Iris pigment epithelial cell (primary cell): ENCODE data around the gene ATRNL1.
"Not testable (repeated sequence)": the region's sequence is repeated elsewhere in the genome, so short reads cannot be mapped to it uniquely, and the experiment has no call there.

Experiments
- DNase-seq: peaks from one replicate; pipeline ENCODE4 v3.0.0-alpha.2; 2011; ENCODE audit warnings: low read depth

The ATRNL1 gene

GRCh38 chr10:115761166-115761565 lies 668.0 kb downstream of the ATRNL1 start:
- DNase-seq: no peak

DNA sequence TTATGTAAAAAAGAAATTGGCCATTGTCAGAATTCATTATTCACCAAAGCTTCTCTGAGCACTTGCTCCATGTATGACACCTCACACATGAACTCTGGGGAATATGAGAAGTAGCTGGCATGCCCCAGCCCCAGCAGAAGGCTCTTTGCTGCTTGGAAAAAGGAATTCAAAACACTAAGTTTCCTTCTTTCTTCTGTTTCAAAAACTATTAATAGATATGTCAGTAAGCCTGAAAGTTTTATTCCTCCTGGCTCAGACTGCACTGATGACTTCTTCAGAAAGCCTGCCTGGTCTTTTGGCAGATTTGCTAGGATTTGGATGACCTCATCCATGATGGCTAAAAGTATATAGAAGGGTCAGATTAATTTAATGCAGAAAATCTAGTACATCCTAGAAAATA lies 668.9 kb downstream of the ATRNL1 start:
- DNase-seq: peak; percentile 44

DNA sequence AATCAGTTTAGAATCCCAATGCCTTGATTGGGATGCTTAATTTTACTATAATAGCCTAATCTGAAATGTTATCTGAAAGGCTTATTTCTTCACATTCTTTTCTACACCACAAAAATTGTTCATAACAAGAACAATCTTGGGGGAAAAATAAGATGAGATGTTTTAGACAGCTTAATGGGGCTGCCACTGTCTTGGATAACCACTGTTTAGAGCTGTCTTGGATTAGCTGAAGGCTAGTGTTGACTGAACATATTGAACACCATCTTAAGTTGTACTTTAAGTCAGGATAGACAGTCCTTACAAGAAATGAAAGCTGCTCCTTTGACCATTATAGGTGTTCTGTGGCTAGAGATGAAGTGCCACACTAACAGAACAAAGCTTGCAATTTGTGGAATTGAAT lies 678.6 kb downstream of the ATRNL1 start:
- peak; percentile 31 for DNase-seq

- peak; percentile 97 for DNase-seq
Measured at GRCh38 chr10:115772606-115773005, 679.4 kb downstream of the ATRNL1 start.

DNA sequence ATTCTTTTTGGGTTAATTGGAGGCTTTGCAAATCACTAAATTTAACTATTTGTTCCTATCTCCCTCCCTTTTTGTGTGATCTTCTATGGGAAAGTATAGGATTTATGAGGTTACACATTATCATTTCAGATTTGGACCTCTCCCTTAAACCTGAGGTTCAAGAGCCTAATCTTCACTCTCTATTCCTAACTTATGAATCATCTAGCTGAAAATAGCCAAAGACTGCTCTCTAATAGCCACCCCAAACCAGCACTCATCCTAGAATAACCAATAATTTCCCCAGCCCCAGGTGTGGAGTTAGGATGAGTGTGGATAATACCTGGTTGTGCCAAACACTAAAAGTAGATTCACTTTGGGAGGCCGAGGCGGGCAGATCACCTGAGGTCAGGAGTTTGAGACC lies 680.7 kb downstream of the ATRNL1 start:
- peak; percentile 11 for DNase-seq

DNA sequence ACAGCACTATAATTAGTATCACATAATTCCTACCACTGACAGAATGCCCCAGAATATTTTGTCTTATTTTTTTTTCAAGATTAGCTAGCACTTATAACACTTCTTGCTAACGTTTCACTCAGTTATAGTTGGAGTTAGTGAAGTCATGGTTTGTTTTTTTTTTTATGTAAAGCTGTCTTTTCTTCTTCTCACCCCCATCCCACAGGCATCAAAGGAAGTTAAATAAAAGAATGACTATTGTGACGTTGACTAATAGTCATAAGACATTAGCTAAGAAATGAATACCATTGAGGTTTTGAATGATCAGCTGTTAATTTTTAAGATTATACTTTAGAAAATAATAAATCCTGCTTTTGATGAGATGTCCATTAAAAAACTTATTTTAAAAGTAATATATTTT lies 681.6 kb downstream of the ATRNL1 start:
- DNase-seq: peak; percentile 17

DNA sequence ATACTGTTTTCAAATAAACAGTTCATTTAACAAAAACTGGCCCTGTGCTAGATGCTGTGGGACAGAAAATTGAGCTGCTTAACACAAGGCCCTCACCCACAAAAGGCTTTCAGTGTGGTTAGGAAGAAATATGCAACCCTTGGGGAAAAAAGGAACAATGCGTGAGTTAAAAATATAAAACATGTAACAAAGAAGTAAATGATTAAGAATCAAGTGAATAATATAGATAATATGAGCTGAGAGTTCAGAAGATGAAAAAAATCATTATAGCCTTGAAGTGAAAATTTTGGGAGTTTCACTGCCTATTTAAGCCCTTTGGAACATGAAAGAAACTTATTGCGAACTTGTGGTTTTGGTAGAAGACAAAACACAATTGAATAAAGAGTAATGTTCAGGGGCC lies 684.5 kb downstream of the ATRNL1 start:
- no peak for DNase-seq

- DNase-seq: no peak
Measured at GRCh38 chr10:115790220-115790619, 697.1 kb downstream of the ATRNL1 start.

GRCh38 chr10:115795964-115796363 lies 702.8 kb downstream of the ATRNL1 start:
- no peak for DNase-seq

- no peak for DNase-seq
Measured at GRCh38 chr10:115801457-115801856, 708.3 kb downstream of the ATRNL1 start.

DNA sequence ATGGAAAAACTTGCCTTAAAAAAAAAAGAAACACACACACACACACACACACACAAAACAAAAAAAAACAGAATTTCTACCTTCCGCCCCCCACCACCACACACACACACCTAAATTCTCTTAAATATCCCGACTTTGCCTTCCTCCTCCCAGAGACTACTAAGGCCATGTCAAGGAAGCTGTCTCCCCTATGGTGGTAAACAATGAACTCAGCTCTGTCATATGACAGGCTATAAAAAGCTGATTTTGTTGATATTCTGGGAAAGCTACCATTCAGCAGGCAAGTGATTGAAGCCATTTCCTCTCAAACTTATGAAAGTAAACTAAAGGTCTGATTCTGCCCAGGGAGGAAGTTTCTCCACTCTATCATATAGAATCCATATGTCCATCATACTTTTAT lies 708.8 kb downstream of the ATRNL1 start:
- DNase-seq: peak; percentile 18

DNA sequence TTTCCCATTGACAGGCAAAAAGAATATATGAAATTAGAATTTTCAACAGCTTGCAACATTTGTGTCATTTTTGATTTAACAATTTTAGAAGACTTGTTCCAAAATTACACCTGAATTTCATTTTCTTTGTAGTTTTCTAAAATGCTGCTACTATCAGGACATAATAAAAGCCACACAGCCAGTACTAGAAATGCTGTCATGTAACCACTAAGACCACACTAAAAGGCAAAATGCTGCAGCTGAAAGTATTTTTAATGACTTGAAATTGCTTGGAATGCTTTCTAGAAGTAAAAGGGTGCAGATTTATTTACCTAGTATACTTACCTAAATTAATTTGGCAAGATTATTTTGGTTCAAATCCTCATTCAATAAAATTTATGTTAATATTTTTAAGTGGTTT lies 709.7 kb downstream of the ATRNL1 start:
- no peak for DNase-seq

GRCh38 chr10:115814542-115814941 lies 721.4 kb downstream of the ATRNL1 start:
- no peak for DNase-seq

DNA sequence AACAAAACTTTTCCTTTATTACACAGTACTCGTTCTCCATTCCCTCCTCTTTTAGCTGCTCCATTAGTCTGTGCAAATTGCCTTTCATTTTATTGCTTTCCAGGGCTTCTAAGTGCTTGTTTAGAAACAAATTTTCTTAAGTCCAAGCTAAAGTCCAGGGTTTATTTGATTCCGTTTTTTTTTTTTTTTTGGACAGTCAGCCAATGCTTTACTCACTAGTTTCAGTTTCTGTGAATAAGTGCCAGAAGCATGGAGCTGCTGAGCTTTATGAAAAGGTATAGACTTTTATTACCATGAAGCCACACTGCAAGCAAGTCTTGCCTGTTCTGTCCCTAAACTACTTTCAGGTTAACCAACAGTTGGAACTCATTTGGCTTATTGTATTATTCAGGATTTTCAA lies 724.8 kb downstream of the ATRNL1 start:
- peak; percentile 58 for DNase-seq

DNA sequence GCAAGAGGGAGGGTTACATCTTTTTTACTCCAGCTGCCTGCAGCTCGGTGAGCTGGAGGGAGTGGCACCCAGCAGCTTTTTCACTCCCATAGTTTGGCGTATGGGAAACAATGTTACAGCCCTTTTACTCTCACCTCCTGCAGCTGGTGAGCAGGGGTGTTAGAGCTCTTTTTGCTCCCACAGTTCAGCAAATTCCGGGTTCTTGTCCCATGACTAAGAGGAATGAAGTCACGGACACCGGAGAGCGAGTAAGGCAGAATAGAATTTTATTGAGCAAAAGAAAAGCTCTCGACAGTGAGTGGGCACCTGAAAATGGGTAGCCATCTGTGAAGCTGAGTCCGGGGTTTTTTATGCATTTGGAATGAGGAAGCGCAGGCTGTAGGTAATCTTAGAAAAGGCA lies 733.2 kb downstream of the ATRNL1 start:
- DNase-seq: peak; percentile 28

DNA sequence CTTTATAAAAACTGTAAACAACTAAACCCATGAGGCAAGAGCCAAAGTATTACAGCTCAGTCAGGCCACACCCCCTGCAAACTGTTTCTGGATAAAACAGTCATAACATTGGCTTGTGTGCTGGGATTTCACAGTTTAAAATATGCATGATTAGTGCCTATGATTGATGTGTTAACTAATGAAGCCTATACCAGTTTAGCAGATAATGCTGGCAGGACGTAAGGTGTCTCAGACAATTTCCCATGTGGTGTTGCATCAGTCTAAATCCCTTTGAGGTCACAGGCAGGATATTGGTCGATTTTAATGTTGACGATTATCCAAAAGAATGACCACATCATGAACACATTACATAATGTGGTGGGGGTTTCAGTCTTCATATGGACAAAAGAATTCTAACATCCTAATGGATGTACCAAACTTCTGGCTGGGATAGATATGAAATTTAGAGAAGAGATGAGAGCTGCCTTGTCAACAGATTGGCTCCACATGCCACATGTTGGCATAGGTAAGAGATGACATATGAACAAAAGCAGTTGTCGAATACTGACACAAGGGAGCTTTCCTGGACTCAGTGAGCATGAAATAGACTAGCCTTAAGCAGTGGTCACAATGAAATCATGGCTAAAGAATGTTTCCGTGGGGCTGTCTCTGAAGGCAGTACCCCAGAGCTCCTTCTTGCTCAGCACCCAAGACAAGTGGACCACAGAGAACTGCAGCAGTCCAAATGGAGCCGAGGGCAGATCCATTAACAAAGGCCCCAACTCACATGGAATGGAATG lies 734.3 kb downstream of the ATRNL1 start:
- DNase-seq: peak; percentile 84

GRCh38 chr10:115828182-115828581 lies 735.0 kb downstream of the ATRNL1 start:
- not testable (repeated sequence) for DNase-seq

GRCh38 chr10:115829521-115830205 lies 736.5 kb downstream of the ATRNL1 start:
- DNase-seq: peak; percentile 73

GRCh38 chr10:115830265-115830970 lies 737.3 kb downstream of the ATRNL1 start:
- DNase-seq: peak; percentile 45

GRCh38 chr10:115831016-115831415 lies 737.9 kb downstream of the ATRNL1 start:
- DNase-seq: no peak

- DNase-seq: no peak
Measured at GRCh38 chr10:115833119-115833518, 740.0 kb downstream of the ATRNL1 start.

GRCh38 chr10:115844591-115844990 lies 751.4 kb downstream of the ATRNL1 start:
- DNase-seq: peak; percentile 69

DNA sequence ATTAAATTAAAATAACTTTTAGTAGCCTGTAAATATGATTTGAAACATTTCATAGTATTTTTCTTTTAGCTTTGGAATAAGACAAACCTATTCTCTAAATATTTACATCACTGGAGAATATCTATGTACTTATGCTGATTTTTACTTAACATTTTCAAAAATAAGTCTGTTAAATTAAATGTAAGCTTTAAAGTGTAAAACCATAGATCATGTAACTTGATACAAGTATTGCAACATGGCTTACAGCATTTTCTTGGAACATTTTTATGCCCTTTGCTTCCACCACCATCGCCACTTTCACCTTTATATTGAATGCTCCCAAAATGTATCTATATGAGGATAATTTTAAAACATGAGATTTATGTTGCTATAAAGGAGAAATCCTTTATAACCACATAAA lies 752.8 kb downstream of the ATRNL1 start:
- peak; percentile 49 for DNase-seq
